HG02938 (cell line): ENCODE data around the gene ZNF76.

Experiments
- ATAC-seq: cut with Tn5 transposase; IDR thresholded peaks from one replicate; pipeline ENCODE4 v1.9.1; 2021; ENCODE audit warnings: mild to moderate bottlenecking, moderate library complexity; ENCODE audit not compliant: unreplicated experiment

Gene ZNF76

GRCh38 chr6:35259194-35259947 is at the start of gene ZNF76:
ZNF76 (plus strand) TSS chr6:35259735; CDS start chr6:35281152, 21,417 bp downstream.
- peak; percentile 80 for ATAC-seq

DNA sequence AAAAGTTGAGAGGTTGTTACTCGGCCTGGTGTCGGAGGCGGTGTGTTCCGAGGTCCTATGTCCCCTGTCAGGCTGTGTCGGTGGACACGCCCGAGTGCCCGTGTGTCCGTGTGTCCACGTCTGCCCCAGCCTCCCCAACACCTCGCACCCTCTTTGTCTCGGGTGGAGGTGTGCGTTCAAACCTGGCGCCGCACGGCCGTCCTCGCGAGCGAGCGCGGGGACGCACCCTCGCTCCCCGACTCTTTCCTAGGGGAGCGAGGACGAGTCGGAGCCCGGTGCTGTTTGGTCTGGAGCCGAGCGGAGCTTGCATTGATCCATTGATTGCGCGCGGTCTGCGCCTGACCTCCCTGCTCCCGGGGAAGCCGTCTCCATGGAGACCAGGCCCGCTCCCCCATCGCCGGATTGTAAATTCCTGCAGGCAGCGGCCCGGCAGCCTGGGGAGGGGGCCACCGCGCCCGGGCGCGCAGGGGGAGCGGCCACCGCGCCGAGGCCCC is 46.2 kb upstream of the ZNF76 start:
- no peak for ATAC-seq

- ATAC-seq, result no peak
Observed at GRCh38 chr6:35213824-35214756, 45.4 kb upstream of the ZNF76 start, which contains the start of gene SCUBE3. SCUBE3 (plus strand) TSS chr6:35213956; CDS start chr6:35214419, 463 bp downstream.

DNA sequence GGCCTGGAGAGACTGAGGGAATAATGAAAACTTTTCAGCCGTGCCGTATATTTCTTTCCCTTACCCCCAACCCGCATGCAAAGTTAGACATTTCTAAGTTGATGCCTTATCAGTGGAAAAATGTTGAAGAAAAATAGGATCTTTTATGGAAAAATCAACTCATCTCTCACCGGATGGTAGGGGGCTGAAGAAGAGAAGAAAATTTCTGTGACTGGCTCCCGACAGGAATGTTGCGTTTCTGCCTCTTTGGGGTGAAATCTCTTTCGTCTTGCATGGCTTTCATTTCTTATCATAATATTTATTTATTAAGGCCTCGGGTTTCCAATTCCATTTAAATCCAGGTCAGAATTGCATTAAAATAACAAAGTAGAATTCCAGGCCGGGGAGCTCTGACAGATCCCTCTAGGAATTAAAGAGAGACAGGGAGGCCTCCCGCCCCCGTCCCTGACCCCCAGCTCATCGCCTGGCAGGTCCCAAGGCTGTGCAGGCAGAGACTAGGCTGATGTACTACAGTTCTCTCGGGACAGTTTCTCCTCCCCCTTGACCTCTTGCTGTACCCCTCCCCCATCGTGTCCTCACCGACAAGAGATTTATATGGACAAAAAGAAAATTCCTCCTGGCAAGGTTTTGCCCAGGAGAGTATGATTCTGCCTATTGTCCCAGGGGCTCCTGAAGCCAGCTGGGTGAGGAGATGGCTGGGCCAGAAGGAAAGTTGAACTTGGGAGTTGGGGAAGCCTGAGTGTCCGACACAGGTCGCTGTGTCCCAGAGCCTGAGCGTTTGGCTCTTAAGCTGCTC is 44.5 kb upstream of the ZNF76 start:
- ATAC-seq, result no peak

GRCh38 chr6:35215665-35216411 is 43.7 kb upstream of the ZNF76 start:
- ATAC-seq, result no peak

DNA sequence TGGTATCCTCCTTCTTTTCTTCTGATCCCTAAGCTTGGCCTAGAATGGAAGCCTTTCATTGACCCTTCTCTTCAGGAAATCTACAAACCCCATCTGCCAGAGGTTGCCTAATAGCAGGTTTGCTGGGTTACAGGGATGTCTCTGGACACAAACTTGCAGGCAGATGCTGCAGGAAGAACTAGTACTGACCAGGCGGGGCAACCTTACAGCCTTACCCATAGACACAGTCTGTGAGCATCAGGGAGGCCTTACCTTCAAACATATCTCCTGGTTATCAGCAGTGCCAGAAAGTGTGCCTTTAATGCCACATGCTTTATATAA is 43.2 kb upstream of the ZNF76 start:
- ATAC-seq, result no peak

- ATAC-seq, result no peak
Observed at GRCh38 chr6:35216851-35217811, 42.4 kb upstream of the ZNF76 start.

DNA sequence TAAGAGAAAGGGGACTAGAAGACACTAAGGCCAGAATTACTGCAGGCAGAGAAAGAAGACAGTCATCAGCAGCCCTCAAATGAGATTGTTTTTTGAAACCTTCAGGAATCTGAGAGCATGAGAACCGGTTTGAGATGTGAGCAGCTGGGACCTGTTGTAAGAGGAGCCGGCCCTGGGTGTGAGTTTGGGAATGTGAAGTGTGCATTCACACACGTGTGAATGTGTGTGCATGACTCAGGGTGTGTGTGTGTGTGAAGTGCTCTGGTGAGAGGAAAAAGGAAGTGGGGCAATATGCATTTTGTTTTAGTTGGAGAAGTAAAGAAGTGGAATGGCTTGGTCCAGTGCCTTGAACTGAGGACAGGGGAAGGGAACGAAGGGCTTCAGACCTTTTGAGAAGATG is 41.5 kb upstream of the ZNF76 start:
- ATAC-seq, result no peak

GRCh38 chr6:35218456-35218855 is 41.1 kb upstream of the ZNF76 start:
- ATAC-seq, result no peak

GRCh38 chr6:35219683-35220326 is 39.7 kb upstream of the ZNF76 start:
- ATAC-seq, result no peak

- ATAC-seq, result no peak
Observed at GRCh38 chr6:35220711-35221110, 38.8 kb upstream of the ZNF76 start.

- ATAC-seq, result no peak
Observed at GRCh38 chr6:35223396-35223795, 36.1 kb upstream of the ZNF76 start.

DNA sequence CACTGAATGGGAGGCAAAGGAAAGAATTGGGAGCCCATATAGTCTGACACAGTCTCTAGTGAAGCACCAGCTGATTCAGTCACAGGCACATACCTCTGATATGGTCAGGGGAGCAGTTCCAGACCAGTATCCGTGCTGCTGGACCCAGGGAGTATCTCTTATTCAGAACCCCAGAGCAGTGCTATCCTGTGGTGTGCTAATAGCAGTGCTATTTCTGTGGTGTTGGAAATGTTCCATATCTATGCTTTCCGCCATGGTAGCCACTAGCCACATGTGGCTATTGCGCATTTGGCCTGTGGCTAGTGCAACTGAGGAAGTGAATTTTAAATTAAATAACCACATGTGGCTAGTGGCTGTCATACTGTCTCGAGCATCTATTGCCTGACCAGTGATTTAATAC is 34.8 kb upstream of the ZNF76 start:
- ATAC-seq, result no peak

DNA sequence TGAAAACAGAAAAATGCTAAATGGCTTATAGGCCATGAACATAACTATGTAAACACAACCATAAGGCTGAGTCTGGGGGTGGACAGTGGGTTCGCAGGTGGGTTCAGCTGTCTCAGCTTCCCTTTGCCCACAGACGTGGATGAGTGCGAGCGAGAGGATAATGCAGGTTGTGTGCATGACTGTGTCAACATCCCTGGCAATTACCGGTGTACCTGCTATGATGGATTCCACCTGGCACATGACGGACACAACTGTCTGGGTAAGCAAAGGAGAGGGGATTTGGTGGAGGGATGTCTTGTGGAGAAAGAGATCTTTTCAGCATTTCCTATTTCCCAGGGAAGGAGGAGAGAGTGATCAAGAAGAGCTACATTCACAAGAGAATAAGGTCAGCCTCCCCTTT is 31.1 kb upstream of the ZNF76 start:
- ATAC-seq, result no peak

- no peak for ATAC-seq
Observed at GRCh38 chr6:35229304-35229703, 30.2 kb upstream of the ZNF76 start.

GRCh38 chr6:35230498-35230897 is 29.0 kb upstream of the ZNF76 start:
- no peak for ATAC-seq

- ATAC-seq, result no peak
Observed at GRCh38 chr6:35230950-35231349, 28.6 kb upstream of the ZNF76 start.

GRCh38 chr6:35231563-35231962 is 28.0 kb upstream of the ZNF76 start:
- ATAC-seq, result no peak

DNA sequence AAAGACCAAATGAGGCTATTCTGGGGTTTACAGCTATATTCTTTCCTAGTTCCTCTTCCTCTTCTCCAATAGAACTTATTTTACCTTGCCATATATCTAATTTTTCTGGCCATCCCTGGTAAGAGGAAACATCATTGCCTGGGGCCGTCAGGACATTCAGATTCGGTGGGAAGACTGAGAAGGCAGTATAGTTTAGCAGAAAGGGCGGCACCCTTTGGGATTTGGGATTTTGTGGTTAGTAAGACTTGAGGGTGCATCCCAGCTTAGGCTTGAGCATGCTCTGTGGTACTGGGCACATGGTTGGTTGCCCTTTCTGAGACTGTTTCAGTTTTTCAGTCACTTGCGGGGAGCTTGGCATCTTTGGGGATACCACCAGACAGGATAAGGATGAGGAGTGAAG is 24.6 kb upstream of the ZNF76 start:
- no peak for ATAC-seq
